GM23338 (cell line): ENCODE measurements around the gene HAPLN3.

ENCODE experiments used
- CREB1 ChIP-seq: fragments of 250-450 bp; sonication (Bioruptor Pico); IDR thresholded peaks from 2 replicates; pipeline ENCODE4 v1.5.0; 2020; ENCODE audit warnings: low read depth, mild to moderate bottlenecking, moderate library complexity
- EZH2 ChIP-seq: fragments of 200-600 bp; sonication (generic); IDR thresholded peaks from one replicate; pipeline ENCODE4 v1.8.0; 2017; ENCODE audit warnings: antibody characterized with exemption, mild to moderate bottlenecking, low read depth; ENCODE audit not compliant: unreplicated experiment
- EZH2phosphoT487 ChIP-seq: fragments of 200-600 bp; sonication (generic); IDR thresholded peaks from one replicate; pipeline ENCODE4 v1.8.1; 2018; ENCODE audit warnings: antibody characterized with exemption; ENCODE audit not compliant: unreplicated experiment
- JUNB ChIP-seq: IDR thresholded peaks from one replicate; pipeline ENCODE4 v1.6.1; 2016; ENCODE audit warnings: antibody characterized with exemption; ENCODE audit not compliant: unreplicated experiment
- NANOG ChIP-seq: IDR thresholded peaks from 2 replicates; pipeline ENCODE4 v1.6.1; 2016; ENCODE audit warnings: antibody characterized with exemption, borderline replicate concordance
- POLR2AphosphoS5 ChIP-seq: IDR thresholded peaks from 2 replicates; pipeline ENCODE4 v1.6.1; 2016; ENCODE audit warnings: antibody characterized with exemption, low read depth
- ZNF114 ChIP-seq: fragments of 250-450 bp; sonication (Bioruptor Pico); IDR thresholded peaks from 2 replicates; pipeline ENCODE4 v1.5.0; 2020; ENCODE audit warnings: mild to moderate bottlenecking, moderate library complexity
- ZNF331 ChIP-seq: fragments of 250-450 bp; sonication (Bioruptor Pico); IDR thresholded peaks from 2 replicates; pipeline ENCODE4 v1.5.0; 2020; ENCODE audit warnings: low read depth, mild to moderate bottlenecking, moderate library complexity
- TF ChIP-seq, protein P1 (sequence below): IDR thresholded peaks from one replicate; pipeline ENCODE4 v1.6.1; 2018; ENCODE audit warnings: antibody characterized with exemption; ENCODE audit not compliant: unreplicated experiment
- TF ChIP-seq, protein P2 (sequence below), 2 experiments: fragments of 200-600 bp in 1 of 2; sonication (generic) in 1 of 2; conservative IDR thresholded peaks; 2 replicates each; pipeline versions ENCODE4 v1.5.1 to v1.6.1; 2016 to 2017; ENCODE audit warnings: antibody characterized with exemption in 2 of 2, low read depth in 2 of 2, mild to moderate bottlenecking in 2 of 2, moderate library complexity in 1 of 2

DNA sequence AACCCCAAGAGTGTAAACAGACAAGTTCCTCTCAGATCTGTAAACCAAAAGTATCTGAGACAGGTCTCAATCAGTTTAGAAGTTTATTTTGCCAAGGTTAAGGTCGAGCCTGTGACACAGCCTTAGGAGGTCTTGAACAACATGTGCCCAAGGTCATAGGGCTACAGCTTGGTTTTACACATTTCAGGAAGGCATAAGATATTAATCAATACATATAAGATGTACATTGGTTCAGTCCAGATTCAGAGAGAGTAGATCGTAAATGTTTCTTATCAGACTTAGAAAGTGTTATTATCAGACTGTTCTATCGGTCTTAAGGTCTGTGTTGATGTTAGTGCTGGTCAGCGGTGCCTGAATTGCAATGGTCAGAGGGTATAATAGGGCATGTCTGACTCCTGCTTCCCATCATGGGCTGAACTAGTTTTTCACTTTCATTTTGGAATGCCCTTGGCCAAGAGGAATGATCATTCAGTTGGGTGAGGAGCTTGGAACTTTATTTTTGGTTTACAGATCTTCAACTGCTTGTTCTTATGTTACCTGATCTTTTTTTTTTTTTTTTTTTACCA lies 44.8 kb upstream of the HAPLN3 start:
- TF ChIP-seq, protein P1, sequence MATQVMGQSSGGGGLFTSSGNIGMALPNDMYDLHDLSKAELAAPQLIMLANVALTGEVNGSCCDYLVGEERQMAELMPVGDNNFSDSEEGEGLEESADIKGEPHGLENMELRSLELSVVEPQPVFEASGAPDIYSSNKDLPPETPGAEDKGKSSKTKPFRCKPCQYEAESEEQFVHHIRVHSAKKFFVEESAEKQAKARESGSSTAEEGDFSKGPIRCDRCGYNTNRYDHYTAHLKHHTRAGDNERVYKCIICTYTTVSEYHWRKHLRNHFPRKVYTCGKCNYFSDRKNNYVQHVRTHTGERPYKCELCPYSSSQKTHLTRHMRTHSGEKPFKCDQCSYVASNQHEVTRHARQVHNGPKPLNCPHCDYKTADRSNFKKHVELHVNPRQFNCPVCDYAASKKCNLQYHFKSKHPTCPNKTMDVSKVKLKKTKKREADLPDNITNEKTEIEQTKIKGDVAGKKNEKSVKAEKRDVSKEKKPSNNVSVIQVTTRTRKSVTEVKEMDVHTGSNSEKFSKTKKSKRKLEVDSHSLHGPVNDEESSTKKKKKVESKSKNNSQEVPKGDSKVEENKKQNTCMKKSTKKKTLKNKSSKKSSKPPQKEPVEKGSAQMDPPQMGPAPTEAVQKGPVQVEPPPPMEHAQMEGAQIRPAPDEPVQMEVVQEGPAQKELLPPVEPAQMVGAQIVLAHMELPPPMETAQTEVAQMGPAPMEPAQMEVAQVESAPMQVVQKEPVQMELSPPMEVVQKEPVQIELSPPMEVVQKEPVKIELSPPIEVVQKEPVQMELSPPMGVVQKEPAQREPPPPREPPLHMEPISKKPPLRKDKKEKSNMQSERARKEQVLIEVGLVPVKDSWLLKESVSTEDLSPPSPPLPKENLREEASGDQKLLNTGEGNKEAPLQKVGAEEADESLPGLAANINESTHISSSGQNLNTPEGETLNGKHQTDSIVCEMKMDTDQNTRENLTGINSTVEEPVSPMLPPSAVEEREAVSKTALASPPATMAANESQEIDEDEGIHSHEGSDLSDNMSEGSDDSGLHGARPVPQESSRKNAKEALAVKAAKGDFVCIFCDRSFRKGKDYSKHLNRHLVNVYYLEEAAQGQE: no peak
- TF ChIP-seq JUNB (no peak), EZH2 (no peak), POLR2AphosphoS5 (no peak), EZH2phosphoT487 (no peak), ZNF114 (CRISPR knock-in tag) (no peak), ZNF331 (no peak), NANOG (no peak), CREB1 (CRISPR knock-in tag) (no peak)
- TF ChIP-seq, protein P2, sequence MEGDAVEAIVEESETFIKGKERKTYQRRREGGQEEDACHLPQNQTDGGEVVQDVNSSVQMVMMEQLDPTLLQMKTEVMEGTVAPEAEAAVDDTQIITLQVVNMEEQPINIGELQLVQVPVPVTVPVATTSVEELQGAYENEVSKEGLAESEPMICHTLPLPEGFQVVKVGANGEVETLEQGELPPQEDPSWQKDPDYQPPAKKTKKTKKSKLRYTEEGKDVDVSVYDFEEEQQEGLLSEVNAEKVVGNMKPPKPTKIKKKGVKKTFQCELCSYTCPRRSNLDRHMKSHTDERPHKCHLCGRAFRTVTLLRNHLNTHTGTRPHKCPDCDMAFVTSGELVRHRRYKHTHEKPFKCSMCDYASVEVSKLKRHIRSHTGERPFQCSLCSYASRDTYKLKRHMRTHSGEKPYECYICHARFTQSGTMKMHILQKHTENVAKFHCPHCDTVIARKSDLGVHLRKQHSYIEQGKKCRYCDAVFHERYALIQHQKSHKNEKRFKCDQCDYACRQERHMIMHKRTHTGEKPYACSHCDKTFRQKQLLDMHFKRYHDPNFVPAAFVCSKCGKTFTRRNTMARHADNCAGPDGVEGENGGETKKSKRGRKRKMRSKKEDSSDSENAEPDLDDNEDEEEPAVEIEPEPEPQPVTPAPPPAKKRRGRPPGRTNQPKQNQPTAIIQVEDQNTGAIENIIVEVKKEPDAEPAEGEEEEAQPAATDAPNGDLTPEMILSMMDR (conservative IDR thresholded peaks at IDR 0.05; ENCODE audit: low read depth in 2 of 2): no peak
